A673 (cell line): ENCODE measurements around the gene OTX2.

Experiments
- EZH2 ChIP-seq: fragments of 200-600 bp; sonication (generic); IDR thresholded peaks from 2 replicates; pipeline ENCODE4 v1.6.1; 2017; ENCODE audit warnings: borderline replicate concordance, low read depth, mild to moderate bottlenecking, mixed read lengths, antibody characterized with exemption, low read length; ENCODE audit not compliant: poor library complexity, severe bottlenecking
- TF ChIP-seq, protein P1 (sequence below): fragments of 300-800, 200-600 bp; sonication (generic); conservative IDR thresholded peaks from 2 replicates; pipeline ENCODE4 v1.5.1; 2017; ENCODE audit warnings: low read depth, mild to moderate bottlenecking, antibody characterized with exemption, low read length, moderate library complexity, mixed read lengths

DNA sequence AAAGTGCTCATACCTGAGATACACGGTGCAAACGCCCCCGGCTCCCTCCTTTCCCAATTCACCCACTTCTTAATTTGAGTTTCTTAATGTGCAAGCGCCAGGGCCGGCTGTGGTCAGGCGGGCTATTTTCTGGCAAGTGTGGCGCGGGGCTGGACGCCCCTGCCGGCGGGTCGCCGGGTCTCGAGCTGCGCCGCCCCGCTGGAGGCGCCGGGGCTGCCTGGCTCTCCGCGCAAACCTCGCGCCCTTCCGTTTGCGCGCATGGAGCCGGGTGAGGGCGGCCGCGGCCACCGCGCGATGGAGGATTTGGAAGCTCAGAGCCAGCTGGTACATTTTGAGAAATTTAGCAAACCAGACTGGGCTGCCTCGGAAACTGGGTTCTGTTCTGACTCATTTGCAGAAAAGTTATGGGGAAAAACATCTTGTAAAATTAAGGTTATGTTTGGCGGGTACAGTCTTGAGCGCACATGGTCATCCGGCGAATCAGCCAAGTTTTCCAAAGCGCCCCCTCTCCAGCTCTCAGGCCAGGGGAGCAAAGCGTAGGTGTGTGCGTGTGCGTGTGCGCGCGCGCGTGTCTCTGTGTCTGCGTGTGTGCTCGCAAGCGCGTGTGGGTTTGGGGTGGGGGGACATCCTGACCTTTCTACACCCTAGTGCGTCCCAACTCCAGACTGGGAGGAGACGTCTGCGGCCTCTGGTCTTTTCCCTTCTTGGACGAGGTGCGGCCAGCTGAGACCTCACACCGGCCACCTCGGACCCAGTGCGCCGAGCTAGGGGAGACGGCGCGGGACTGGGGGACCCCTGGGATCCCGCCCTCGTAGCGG is 6.5 kb upstream of the OTX2 start:
- TF ChIP-seq, protein P1, sequence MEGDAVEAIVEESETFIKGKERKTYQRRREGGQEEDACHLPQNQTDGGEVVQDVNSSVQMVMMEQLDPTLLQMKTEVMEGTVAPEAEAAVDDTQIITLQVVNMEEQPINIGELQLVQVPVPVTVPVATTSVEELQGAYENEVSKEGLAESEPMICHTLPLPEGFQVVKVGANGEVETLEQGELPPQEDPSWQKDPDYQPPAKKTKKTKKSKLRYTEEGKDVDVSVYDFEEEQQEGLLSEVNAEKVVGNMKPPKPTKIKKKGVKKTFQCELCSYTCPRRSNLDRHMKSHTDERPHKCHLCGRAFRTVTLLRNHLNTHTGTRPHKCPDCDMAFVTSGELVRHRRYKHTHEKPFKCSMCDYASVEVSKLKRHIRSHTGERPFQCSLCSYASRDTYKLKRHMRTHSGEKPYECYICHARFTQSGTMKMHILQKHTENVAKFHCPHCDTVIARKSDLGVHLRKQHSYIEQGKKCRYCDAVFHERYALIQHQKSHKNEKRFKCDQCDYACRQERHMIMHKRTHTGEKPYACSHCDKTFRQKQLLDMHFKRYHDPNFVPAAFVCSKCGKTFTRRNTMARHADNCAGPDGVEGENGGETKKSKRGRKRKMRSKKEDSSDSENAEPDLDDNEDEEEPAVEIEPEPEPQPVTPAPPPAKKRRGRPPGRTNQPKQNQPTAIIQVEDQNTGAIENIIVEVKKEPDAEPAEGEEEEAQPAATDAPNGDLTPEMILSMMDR: no peak
- TF ChIP-seq EZH2: no peak
